Measurements from ENCODE around the gene MIEN1.
"Not testable (repeated sequence)": the region's sequence is repeated elsewhere in the genome, so short reads cannot be mapped to it uniquely, and the experiment has no call there.

The MIEN1 gene

DNA sequence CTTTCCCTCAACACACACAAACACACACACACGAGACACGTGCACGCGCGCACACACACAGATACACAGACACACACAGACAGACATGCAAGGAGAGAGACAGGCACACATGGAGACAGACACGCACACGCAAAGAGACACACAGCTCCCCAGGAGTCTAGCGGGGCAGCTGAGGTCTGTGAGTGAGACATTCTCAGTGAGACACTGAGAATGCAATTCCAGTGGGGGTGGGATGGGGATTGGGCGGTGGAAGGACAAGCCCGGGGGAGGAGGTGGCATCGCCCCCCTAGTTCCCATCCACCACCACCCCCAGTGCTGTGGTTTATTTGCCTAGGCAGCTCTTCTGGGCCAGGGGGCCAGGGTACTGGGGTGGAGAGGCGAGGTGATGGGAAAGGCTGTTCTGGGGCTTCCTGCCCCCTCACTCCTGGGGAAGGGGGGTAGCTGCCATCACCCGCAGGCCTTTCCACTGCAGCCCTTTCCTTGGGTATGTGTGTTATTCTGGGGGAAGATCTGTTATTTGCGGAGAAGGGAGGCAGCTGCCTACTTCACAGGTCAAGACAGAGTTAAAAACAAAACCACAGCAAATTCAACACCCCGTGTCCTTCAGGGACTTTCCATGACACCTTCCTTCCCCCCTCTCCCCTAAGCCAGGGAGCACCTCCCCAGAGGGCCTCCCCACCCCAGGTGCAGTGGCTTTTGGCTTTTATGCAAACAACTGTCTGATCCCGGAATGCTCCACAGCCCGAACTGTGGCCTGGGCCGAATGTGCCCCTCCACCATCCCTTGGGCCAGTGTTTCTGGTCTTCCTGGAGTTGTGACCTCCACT, 25.4 kb upstream of the MIEN1 start:
- peak; percentile 69 to 72 for DNase-seq

DNA sequence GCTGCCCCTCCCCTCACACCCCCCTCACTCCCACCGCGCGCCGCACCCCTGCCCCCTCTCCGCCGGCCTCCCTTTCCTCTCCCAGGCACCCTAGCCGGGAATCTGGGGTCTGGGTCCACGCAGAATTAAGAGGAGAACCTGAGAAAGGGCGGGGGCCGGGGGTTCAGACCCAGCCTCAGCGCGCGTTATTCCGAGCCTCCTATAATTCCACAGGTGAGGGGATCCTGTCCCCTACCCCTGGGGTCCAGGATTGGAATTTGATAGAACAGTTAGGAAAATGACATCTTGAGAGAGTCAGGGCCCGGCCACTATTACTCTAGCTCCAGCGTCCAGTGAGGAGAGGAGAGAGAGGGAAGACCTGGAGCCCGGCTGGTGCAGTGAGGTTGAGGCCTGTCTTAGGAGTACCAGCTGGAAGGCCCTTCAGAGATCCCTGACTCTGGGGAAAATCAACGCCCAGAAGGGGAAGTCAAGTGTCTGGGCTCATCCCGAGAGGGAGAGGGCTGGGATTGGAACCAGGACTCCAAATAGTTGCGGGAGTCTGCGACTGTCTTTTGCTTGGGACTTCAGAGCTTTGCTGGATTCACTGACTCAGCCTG, 24.7 kb upstream of the MIEN1 start:
- DNase-seq = peak; percentile 63 to 69

DNA sequence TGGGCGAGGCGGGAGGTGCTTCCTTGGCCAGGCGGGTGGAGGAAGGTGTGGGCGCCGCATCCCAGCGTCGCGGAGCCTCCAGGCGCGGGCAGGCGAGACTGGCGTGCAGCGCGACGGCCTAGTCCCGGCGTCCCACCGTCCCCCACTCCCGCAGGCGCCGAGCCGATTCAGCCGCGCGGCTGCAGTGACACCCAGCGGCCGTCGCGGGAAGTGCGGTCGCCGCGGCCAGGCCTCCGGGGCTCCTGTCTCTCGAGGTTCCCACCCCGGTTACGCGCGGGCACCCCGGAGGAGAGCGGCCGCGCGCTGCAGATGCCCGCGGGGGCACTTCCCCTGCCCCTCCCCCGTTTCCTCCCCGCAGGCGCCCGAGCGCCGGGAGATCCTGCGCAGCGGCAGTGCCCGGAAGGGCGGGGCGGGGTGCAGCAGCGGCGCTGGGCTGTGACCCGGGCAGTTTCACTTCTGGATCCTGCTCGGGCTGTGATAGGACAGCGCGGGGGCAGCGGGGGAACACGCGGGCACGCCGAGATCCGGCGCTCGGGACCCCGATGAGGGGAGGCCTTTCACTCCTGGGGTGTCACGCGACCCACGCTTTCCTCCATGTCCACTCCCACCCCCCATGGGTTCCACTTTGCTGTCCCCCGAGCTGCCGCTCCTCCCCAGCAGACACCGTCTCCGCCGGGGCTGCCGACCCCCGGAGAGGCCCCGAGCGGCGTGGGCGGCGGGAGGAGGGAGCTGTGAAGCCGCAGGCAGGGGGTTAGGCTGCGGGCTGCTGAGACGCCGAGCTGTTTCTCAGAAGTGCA, 24.0 kb upstream of the MIEN1 start:
- DNase-seq = peak; percentile 96 to 98

DNA sequence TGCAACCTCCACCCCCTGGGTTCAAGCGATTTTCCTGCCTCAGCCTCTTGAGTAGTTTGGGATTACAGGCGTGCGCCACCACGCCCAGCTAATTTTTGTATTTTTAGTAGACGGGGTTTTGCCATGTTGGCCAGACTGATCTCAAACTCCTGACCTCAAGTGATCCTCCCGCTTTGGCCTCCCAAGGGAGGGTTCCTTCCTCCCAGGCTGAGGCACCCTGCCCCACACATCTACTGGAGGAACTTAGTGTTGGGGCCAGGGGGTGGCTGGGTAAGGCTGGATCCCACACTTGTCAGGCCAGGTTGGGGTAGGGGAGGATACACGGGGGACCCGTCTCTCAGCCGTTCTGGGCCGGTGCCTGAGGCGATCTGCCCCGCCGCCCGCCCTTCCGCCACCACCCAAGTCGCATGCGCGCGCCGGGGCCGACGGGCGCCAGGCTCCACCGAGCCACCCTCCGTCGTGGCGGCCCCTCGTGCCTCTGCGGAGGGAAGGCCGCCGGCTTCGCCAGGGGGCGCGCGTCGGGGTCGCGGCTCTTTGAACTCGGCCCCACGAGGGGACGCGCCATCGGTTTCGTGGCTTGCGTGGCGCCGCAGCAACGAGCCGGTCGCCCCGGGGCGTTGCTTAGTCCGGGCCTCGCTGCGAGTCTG, 23.3 kb upstream of the MIEN1 start:
- DNase-seq = no peak

DNA sequence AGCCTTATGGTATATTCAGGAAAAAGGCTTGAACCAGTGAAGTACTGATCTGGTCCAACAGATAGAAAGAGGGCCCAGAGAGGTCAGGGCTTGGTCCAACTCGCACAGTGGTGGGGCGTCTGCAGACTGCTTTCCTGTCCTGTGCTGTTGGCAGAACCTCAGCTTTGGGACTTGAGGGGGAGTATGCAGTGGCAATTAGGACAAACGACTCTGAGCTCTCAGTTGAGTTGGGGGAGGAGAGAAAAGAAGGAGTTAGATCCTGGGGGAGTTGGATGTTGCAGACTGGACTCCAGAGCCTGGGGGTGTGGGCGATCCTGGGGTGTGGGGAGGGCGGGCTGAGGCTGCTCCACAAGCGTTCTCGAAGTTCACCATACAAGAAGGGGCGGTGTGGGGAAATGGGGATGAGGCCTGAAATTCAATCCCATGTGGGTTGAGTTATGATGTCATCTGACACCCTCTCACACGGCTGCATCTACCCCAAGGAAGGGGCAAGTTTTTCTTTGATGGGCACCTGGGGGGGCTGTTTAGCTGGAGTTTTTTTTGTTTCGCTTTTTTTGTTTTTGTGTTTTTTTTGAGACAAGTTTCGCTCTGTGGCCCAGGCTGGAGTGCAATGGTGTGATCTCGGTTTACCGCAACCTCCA, 22.0 kb upstream of the MIEN1 start:
- no peak for DNase-seq

DNA sequence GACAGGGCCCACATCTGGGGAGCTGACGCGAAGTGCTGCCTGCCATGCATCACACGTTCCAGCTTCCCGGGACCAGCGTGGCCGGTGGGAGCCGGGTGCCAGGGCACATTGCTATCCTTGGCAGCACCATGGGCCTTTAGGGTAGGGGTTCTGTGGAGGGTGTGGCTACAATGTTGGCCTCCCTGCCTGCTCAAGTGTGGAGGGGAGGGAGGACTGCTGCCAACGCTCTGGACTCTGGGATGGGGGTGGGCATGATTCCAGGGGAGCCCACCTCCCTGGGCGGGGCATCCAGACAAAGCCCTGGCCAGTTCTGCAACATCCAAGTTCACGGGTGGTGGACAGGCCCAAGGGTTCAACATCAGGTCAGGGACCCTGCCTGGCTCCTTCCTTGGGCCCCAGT, 21.3 kb upstream of the MIEN1 start:
- no peak for DNase-seq

DNA sequence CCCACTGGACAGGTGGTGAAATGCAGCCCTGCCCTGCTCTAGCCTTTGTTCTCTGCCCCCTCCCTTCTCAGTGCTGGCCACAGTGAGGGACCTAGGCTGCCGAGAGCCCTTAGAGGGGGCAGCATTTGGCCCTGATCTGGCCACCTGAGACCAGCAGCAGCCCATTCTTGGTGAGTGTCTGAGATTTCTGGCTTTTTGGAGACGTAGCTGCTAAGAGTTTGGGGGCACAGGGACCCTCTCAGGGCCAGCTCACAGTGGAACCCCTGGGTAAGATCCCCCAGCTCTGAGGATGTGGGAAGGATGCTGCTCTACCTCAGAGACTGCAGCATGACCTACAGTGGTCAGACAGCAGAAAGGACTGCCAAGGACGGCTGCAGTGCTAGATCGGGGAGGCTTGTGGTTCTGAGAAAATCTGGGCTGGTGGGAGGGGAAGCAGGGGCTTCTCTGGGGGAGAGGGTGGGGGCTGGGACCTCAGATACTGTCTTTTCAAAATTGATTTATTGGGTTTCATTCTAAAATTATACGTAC, 20.7 kb upstream of the MIEN1 start:
- no peak for DNase-seq

DNA sequence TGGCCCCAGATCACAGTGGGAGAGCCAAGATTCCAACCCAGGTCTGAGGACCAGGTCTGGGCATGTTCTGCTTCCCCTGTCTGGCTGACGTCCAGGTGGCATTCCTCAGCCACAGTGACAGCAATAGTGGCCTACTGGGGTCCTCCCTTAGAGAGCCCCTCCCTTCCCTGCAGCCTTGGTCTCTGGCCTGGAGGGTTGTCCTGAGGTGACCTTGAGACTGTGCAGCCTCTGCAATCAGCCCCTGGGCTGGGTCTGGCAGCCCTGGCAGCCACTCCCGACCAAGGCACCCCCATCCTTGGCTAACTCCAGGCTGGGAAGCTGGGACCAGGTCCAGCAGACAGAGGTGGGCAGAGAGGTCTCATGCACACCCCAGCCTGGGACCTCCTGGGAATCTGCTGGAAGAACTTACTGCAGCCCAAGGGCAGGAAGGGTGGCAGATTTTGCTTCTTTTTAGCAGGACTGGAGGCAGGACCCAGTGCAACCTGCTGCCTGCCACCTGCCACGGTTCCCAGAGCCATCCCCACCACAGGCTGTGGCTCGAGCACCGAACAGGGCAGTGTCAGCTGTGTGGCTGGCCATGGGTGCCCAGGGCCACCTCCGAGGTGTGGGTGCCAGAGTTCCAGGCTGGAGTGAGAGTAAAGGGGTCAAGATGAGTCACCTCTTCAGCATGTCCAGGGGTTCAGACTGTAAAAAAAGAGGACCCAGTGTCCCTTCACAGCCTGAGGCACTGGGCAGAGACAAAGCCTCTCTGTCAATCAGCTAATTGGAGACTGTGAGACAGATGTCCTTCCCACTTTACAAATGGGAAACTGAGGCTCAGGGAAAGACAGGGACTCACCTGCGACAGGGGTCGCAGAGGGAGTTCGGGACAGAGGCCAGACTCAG, 20.0 kb upstream of the MIEN1 start:
- no peak for DNase-seq

DNA sequence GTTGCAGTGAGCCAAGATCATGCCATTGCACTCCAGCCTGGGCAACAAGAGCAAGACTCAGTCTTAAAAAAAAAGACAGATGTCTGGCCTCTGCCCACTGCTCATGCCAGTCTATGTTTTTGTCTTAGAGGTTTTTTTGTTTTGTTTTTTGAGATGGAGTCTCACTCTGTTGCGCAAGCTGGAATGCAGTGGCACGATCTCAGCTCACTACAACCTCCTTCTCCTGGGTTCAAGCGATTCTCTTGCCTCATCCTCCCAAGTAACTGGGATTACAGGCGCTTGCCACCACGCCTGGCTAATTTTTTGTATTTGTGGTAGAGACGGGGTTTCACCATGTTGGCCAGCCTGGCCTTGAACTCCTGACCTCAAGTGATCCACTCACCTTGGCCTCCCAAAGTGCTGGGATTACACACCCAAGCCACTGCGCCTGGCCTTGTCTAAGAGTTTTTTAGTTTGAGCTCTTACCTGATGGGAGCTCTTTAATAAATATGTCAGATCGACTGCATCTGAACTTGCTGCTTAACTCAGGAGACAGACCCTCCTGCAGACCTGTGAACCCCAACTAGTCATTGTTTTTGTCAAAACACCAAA, 18.2 kb upstream of the MIEN1 start:
- not testable (repeated sequence) for DNase-seq

DNA sequence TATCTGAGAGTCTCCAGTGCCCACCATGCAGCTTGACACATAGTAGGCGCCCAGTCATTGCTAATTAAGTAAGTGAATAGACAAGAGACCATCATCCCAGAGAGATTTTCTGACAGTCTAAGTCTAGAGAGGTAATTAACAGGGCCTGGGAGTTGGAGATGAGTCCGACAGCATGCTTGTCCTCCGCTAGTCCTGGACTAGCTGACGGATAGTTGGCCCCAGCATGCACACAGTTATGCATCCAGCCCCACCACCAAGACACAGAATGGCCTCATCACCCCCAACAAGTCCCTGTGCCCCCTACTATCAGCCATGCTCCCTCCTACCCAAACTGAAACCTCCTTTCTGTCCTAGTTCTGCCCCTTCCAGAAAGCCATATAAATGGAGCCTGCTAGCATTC, 17.4 kb upstream of the MIEN1 start:
- DNase-seq = no peak

DNA sequence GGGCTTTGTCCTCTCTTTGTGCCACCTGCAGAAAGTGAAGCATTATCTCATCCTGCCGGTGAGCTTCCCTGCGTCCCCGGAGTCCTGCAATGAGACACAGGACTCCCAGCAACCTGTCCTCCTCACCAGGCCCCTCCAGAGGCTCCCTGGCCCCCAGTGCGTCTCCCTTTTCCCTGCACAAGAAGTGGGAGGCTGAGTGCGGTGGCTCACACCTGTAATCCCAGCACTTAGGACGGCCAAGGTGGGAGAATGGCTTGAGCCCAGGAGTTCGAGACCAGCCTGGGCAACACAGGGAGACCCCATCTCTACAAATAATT, 15.8 kb upstream of the MIEN1 start:
- DNase-seq = no peak

DNA sequence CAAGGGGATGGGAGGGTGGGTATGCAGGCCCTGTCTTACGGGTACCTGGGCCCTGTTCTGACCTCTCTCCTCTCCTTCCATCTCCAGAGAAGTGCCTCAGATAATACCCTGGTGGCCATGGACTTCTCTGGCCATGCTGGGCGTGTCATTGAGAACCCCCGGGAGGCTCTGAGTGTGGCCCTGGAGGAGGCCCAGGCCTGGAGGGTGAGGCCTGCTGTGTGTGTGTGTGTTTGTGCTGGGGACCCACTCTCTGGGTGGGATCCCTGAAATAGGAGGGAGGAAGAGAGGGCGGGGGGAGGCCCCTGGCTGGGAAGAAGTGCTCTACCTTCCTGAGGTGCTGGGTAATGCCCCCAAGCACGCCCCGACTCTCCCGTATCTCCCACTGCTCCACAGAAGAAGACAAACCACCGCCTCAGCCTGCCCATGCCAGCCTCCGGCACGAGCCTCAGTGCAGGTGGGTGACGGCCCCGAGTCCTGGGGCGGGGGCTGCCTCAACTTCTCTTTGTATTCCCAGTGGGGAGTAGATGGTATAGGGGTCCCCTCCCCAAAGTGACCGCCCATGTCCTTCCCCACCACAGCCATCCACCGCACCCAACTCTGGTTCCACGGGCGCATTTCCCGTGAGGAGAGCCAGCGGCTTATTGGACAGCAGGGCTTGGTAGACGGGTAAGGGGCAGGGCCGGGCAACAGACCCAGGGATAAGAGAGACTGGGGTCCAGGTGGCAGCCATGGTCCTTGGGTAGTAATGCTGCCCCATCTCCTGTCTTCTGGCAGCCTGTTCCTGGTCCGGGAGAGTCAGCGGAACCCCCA, 15.2 kb upstream of the MIEN1 start:
- DNase-seq = no peak

DNA sequence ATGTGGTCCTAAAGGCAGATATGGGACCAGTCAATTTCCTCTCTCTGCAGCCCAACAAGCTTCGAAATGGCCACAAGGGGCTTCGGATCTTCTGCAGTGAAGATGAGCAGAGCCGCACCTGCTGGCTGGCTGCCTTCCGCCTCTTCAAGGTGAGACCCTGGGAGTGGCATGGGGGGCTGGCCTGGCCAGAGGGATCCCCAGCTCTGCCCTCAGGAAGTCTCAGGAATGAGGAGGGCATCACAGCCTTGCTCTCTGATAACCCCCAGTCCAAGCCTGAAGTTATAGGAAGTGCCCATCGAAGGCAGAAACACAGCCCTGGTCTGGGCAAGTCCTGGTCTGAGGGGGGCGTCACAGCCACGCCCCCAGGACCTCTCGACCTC, 14.5 kb upstream of the MIEN1 start:
- DNase-seq = no peak

DNA sequence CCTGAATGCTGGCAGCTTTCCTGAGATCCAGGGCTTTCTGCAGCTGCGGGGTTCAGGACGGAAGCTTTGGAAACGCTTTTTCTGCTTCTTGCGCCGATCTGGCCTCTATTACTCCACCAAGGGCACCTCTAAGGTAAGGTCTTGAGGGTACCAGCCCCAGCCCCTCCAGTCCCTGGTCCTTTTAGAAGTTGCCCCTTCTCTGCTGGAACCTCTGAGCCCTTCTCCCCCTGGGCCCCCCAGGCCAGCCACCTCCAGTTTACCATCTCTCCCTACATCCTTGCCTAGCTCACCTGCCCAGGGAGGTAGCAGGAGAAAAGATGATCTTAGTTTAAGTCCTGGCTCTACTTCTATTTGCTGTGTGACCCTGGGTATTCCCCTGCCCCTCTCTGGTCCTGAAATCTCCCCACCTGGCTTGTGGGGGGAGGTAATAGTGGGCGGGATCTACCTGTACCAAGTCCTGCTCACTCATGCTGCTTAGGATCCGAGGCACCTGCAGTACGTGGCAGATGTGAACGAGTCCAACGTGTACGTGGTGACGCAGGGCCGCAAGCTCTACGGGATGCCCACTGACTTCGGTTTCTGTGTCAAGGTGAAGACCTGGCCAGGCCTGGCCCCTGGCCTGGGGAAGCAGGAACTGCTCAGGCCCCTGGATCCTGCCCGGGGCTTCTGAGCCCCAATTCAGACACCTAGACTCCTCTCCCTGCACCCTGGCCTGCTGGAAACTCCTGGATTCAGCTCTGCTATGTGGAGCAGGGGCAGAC, 13.9 kb upstream of the MIEN1 start:
- no peak for DNase-seq

DNA sequence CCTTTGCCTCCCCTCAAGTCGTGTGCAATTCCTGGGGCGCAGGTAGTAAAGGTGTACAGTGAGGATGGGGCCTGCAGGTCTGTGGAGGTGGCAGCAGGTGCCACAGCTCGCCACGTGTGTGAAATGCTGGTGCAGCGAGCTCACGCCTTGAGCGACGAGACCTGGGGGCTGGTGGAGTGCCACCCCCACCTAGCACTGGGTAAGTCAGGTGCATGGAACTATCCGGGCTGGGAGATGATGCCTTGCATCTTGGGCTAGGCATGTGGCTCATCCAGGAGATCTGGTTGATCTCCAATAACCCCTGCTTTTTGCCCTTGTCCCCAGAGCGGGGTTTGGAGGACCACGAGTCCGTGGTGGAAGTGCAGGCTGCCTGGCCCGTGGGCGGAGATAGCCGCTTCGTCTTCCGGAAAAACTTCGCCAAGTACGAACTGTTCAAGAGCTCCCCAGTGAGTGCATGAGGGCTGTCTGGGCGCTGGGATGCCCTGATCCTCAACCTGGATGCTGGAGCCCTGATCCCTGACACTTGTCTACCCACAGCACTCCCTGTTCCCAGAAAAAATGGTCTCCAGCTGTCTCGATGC, 12.6 kb upstream of the MIEN1 start:
- no peak for DNase-seq

DNA sequence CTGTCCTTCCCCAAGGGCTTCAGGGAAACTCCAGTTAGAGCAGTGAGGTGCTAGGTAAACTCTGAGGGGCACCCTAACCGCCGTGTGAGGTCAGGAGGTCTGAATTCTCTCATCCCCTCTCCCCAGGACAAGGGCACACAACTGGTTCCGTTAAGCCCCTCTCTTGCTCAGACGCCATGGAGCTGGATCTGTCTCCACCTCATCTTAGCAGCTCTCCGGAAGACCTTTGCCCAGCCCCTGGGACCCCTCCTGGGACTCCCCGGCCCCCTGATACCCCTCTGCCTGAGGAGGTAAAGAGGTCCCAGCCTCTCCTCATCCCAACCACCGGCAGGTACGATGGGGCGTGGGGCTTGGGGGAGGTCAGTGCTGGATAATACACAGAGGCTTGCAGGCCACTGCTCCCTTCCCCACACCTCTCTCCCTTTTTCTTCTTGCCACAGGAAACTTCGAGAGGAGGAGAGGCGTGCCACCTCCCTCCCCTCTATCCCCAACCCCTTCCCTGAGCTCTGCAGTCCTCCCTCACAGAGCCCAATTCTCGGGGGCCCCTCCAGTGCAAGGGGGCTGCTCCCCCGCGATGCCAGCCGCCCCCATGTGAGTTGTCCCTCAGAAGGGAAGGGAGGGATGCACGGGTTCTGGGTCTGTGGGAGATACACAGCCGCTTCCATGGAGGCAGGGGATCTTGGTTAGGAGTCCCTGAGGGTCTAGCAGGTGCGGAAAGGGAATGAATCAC, 12.0 kb upstream of the MIEN1 start:
- DNase-seq = no peak

DNA sequence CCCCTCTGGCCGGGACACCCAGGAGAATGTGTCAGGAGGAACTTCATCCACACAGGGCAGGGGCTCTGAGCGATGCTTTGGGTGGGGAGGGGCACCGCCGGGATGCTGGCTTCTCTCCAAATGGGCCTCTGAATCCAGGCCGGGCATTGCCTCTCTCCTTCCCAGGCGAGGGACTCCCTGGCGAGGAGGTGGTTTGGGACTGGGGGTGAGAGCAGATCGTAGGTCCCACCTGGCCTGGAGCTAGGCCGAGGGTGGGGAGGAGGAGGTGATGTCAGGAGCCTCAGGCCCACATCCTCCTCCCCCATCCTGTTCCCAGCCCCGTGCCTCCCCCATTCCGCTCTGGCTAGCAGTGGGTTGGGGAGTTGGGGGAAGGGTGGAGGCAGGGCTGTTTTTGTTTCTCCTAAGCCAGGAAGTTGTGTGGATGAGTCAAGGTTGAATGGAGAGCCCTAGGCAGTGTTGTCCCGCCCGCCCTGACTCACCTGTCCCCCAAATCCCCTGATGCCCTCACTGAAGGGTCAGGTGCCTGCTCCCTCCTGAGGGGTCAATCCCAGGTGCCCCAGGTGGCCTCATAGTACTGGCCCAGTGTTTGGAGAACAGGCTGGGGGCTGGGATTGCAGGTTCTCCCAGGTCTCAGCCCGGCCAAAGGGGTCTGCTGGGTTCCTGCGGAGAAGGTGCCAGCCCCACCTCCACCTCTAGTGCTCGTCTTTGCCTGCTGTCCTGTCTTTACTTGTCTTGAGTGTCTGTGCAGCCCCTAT, 10.2 kb upstream of the MIEN1 start:
- DNase-seq = no peak

DNA sequence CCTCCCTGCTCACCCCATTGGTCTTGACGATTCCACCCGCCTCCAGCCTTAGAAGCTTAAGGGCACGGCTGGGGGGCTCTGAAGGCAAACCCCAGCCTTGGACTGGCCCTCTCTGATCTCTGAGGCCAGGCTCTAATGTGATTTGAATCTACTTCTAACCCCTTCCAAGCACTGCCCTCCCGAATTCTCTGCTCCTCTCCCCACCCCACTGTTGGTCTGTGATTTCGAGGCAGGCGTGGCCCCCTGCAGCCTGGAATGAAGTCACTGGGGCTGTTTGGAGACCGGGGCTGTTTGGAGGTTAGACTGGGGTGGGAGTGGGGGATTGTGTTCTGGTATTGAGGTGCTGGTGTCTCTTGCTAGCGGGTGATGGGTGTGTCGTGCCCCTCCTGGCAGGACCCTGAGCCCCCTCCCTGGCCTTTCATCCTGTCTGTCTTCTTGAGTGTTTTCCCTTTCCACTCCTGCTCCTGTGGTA, 9.6 kb upstream of the MIEN1 start:
- no peak for DNase-seq
